MM.1S (cell line): ENCODE measurements around the gene CCDC172.

Experiments used
- EZH2 ChIP-seq: fragments of 300-600 bp; sonication (generic); optimal IDR thresholded peaks from 2 replicates; pipeline ENCODE3; 2017; ENCODE audit warnings: low read depth, mild to moderate bottlenecking, antibody characterized with exemption, low read length, mixed read lengths
- EZH2phosphoT487 ChIP-seq: fragments of 300-600 bp; sonication (generic); IDR thresholded peaks from 2 replicates; pipeline ENCODE4 v1.6.1; 2018; ENCODE audit warnings: antibody characterized with exemption, low read length
- TF ChIP-seq, protein P1 (sequence below): fragments of 300-600 bp; sonication (generic); IDR thresholded peaks from 2 replicates; pipeline ENCODE4 v1.5.1; 2016; ENCODE audit warnings: antibody characterized with exemption, low read length, mixed read lengths

DNA sequence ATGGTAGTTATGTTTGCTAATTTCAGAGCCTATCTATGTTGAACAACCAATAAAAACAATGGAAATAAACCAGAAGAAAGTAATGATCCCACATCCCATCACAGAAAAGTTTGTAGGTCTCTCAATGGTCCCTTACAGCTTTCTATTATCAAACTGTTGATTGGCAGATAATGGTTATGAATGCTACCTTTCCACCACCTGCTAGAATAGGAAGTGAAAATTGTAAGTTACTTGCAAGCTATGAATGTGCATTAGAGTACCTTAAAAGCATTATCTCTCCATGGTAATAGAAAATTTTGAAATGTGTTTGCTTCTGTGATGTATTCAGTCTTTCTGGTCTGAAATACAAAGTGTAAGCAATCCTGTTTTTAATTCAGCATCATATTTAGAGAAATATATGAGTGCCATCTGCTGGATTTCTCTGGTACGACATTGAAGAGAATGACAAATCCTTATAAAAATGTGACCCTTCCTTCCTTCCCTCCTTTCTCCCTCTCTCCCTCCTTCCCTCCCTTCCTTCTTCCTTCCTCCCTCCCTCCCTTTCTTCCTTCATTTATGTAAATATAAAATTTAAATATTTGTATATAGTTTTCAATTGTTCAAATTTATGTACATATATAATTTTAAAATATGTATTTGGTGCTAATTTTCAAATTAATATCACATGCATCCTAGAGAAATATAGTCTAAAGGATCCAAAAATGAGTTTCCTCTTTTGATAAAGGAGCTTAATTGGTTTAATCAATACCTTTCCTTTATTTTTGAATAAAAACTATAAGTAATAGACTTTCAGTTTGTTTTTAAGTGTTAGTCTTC lies 62.0 kb downstream of the CCDC172 start:
- TF ChIP-seq, protein P1, sequence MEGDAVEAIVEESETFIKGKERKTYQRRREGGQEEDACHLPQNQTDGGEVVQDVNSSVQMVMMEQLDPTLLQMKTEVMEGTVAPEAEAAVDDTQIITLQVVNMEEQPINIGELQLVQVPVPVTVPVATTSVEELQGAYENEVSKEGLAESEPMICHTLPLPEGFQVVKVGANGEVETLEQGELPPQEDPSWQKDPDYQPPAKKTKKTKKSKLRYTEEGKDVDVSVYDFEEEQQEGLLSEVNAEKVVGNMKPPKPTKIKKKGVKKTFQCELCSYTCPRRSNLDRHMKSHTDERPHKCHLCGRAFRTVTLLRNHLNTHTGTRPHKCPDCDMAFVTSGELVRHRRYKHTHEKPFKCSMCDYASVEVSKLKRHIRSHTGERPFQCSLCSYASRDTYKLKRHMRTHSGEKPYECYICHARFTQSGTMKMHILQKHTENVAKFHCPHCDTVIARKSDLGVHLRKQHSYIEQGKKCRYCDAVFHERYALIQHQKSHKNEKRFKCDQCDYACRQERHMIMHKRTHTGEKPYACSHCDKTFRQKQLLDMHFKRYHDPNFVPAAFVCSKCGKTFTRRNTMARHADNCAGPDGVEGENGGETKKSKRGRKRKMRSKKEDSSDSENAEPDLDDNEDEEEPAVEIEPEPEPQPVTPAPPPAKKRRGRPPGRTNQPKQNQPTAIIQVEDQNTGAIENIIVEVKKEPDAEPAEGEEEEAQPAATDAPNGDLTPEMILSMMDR = peak; percentile 48
- no peak for TF ChIP-seq EZH2
- no peak for TF ChIP-seq EZH2phosphoT487
